AG04449 (cell line): ENCODE data around the gene CDC42BPA.
"Not testable (repeated sequence)": the region's sequence is repeated elsewhere in the genome, so short reads cannot be mapped to it uniquely, and the experiment has no call there.

ENCODE experiments used
- CTCF ChIA-PET: fragments of 350-600 bp; formaldehyde crosslinking; extraction: SDS; loops from one replicate; lab custom pipeline; 2021; ENCODE audit warnings: antibody characterized with exemption; lab: Yijun Ruan, JAX
- POLR2A ChIA-PET: fragments of 400-600, 350-600 bp; formaldehyde crosslinking; extraction: SDS; loops from one replicate; lab custom pipeline; 2020; ENCODE audit warnings: antibody characterized with exemption, inconsistent platforms; lab: Yijun Ruan, JAX
- DNase-seq: peaks from one replicate; pipeline ENCODE4 v3.0.0-alpha.2; 2010; ENCODE audit warnings: low read depth, low spot score
- H3K4me3 ChIP-seq: 2 replicates; pipeline ENCODE4 v1.5.1; 2011; ENCODE audit warnings: low read depth, mild to moderate bottlenecking, control low read depth, low read length
- CTCF ChIP-seq: IDR thresholded peaks from one replicate; pipeline ENCODE4 v1.5.1; 2011; ENCODE audit warnings: mild to moderate bottlenecking, moderate library complexity, low read length, control low read depth, inconsistent platforms; ENCODE audit not compliant: insufficient read depth; ENCODE audit errors: missing control alignments

Gene CDC42BPA

GRCh38 chr1:227362039-227362438 is 43.7 kb upstream of the CDC42BPA start:
- ChIA-PET CTCF (no interaction called here), POLR2A (no interaction called here)
- H3K4me3 ChIP-seq = no peak overlapping the region
- no peak for TF ChIP-seq CTCF
- DNase-seq = no peak

GRCh38 chr1:227357927-227358302 is 39.6 kb upstream of the CDC42BPA start:
- CTCF ChIA-PET = interaction anchor here (1.2 kb wide), 2 partner anchors 9 to 11 kb away, joined by 4 to 7 read pairs; no protein-coding TSS in a partner anchor
- POLR2A ChIA-PET = interaction anchor here (1.6 kb wide), 1 partner anchor 14 kb away, joined by 12 read pairs; no protein-coding TSS in a partner anchor
- no peak for TF ChIP-seq CTCF
- no peak for DNase-seq
- no peak overlapping the region for H3K4me3 ChIP-seq

GRCh38 chr1:227357171-227357926 is 39.1 kb upstream of the CDC42BPA start:
- CTCF ChIA-PET = interaction anchor here (1.2 kb wide), 1 partner anchor 10 kb away, joined by 7 read pairs; no protein-coding TSS in a partner anchor
- DNase-seq = no peak
- TF ChIP-seq CTCF = no peak
- H3K4me3 ChIP-seq = no peak overlapping the region
- POLR2A ChIA-PET = interaction anchor here (1.6 kb wide), 1 partner anchor 14 kb away, joined by 12 read pairs; no protein-coding TSS in a partner anchor

GRCh38 chr1:227356620-227357146 is 38.4 kb upstream of the CDC42BPA start:
- ChIA-PET POLR2A (interaction anchor here (1.6 kb wide), 1 partner anchor 13 kb away, joined by 12 read pairs; no protein-coding TSS in a partner anchor), CTCF (no interaction called here)
- no peak for TF ChIP-seq CTCF

GRCh38 chr1:227355542-227356245 is 37.4 kb upstream of the CDC42BPA start:
- POLR2A ChIA-PET = no interaction called here
- no peak for TF ChIP-seq CTCF
- CTCF ChIA-PET = no interaction called here
- no peak for DNase-seq
- H3K4me3 ChIP-seq = no peak overlapping the region

More at GRCh38 chr1:227356620-227357146, 38.4 kb upstream of the CDC42BPA start:
- no peak for DNase-seq
- H3K4me3 ChIP-seq = no peak overlapping the region

GRCh38 chr1:227353186-227353585 is 34.9 kb upstream of the CDC42BPA start:
- no peak overlapping the region for H3K4me3 ChIP-seq
- CTCF ChIA-PET = no interaction called here
- POLR2A ChIA-PET = no interaction called here
- DNase-seq = no peak
- TF ChIP-seq CTCF = no peak

- DNase-seq, POLR2A ChIA-PET, H3K4me3 ChIP-seq, CTCF ChIA-PET: not testable (repeated sequence)
These were observed 33.9 kb upstream of the CDC42BPA start for GRCh38 chr1:227352164-227352563.
